ENCODE results near the gene KCNQ4. TPM values are rescaled to one million over a fixed set of nuclear protein-coding genes. Genes with fewer than 3 reads are reported as not detected.

KCNQ4 gene
- total and polyA plus RNA-seq, 2 donors (not counting 1 experiment from before 2014, with no cell fraction given): 0.16 to 0.20 TPM

GRCh38 chr1:40750451-40750908 is 33.1 kb upstream of the KCNQ4 start:
- Histone ChIP-seq H3K36me3 (replicated peaks in 1 of 2; ENCODE audit: control extremely low read depth in 1 of 2, control insufficient read depth in 1 of 2, extremely low read depth in 1 of 2, insufficient read depth in 2 of 2, low read length in 1 of 2) (peaks cover 12 to 83% of the 10 kb centered on the region in 2 experiments), H3K9me3 (ENCODE audit: control extremely low read depth in 1 of 3, control insufficient read depth in 2 of 3, insufficient read depth in 1 of 3, low read length in 2 of 3) (no peaks in the 10 kb centered on the region), H3K4me3 (ENCODE audit: control extremely low read depth in 1 of 5, extremely low read depth in 1 of 5, insufficient read depth in 1 of 5, low read depth in 2 of 5, low read length in 4 of 5) (no peak overlapping the region), H3K79me2 (ENCODE audit: control insufficient read depth, insufficient read depth, low read length) (peaks cover 21% of the 10 kb centered on the region), H3K27ac (ENCODE audit: low read length in 2 of 2) (no peak overlapping the region), H4K20me1 (ENCODE audit: control insufficient read depth, insufficient read depth, low read length, poor library complexity, severe bottlenecking) (peaks cover 36% of the 10 kb centered on the region), H3K27me3 (replicated peaks in 1 of 4; ENCODE audit: control extremely low read depth in 1 of 4, control insufficient read depth in 3 of 4, insufficient read depth in 4 of 4, low read length in 3 of 4) (no peaks in the 10 kb centered on the region), H3K4me1 (ENCODE audit: control insufficient read depth in 2 of 2, insufficient read depth in 2 of 2, low read length in 2 of 2) (no peaks in the 10 kb centered on the region), H3K9ac (ENCODE audit: low read length) (no peak overlapping the region), H2AFZ (ENCODE audit: insufficient read depth, low read depth, low read length, poor library complexity, severe bottlenecking) (no peak overlapping the region), H3K4me2 (replicated peaks; ENCODE audit: low read depth, low read length, poor library complexity, severe bottlenecking) (no peak overlapping the region)
- Mint-ChIP-seq H3K27me3 (no peaks in the 10 kb centered on the region), H3K27ac (no peak overlapping the region), H3K4me1 (peaks cover 11% of the 10 kb centered on the region), H3K4me3 (no peak overlapping the region), H3K9me3 (ENCODE audit: insufficient read depth) (no peaks in the 10 kb centered on the region)
- ChIA-PET CTCF (interaction anchor here (0.8 to 0.9 kb wide), 2 partner anchors 23 to 24 kb away, joined by 3 read pairs; no protein-coding TSS in a partner anchor), POLR2A (no interaction called here)
- no CpG with 5 or more reads among the region's 2 CpGs for WGBS (ENCODE audit: insufficient coverage)
- DNase-seq (no peak), ATAC-seq (ENCODE audit: low read depth) (no peak)
- intact Hi-C loops (cut with micrococcal nuclease): no loop called here
- TF ChIP-seq EZH2 (IDR thresholded peaks at IDR 0.05; ENCODE audit: borderline replicate concordance, insufficient read depth, low read depth, low read length, poor library complexity, severe bottlenecking): no peak
- TF ChIP-seq, protein P1, sequence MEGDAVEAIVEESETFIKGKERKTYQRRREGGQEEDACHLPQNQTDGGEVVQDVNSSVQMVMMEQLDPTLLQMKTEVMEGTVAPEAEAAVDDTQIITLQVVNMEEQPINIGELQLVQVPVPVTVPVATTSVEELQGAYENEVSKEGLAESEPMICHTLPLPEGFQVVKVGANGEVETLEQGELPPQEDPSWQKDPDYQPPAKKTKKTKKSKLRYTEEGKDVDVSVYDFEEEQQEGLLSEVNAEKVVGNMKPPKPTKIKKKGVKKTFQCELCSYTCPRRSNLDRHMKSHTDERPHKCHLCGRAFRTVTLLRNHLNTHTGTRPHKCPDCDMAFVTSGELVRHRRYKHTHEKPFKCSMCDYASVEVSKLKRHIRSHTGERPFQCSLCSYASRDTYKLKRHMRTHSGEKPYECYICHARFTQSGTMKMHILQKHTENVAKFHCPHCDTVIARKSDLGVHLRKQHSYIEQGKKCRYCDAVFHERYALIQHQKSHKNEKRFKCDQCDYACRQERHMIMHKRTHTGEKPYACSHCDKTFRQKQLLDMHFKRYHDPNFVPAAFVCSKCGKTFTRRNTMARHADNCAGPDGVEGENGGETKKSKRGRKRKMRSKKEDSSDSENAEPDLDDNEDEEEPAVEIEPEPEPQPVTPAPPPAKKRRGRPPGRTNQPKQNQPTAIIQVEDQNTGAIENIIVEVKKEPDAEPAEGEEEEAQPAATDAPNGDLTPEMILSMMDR (IDR thresholded peaks at IDR 0.05): no peak

DNA sequence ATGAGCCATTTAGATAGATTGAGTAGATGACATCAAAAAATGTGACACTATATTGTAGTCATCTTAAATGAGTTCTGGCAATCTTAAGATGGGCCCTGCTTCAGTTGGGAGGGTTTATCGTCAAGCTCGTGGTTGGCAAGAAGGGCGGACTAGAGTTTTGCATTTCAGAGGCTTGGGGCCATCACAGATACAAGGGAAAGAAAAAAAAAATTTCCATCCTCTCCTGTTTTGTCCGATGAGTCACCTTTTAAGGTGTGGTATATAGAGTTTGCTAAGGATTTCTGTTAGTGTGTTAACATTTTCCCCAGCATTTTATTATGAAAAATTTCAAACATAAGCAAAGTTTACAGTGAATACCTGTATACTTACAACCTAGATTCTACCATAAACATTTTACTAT is 31.8 kb upstream of the KCNQ4 start:
- Histone ChIP-seq H3K27me3 (replicated peaks in 1 of 4; ENCODE audit: control extremely low read depth in 1 of 4, control insufficient read depth in 3 of 4, insufficient read depth in 4 of 4, low read length in 3 of 4) (no peaks in the 10 kb centered on the region), H3K4me3 (ENCODE audit: control extremely low read depth in 1 of 5, extremely low read depth in 1 of 5, insufficient read depth in 1 of 5, low read depth in 2 of 5, low read length in 4 of 5) (no peak overlapping the region), H3K9me3 (ENCODE audit: control extremely low read depth in 1 of 3, control insufficient read depth in 2 of 3, insufficient read depth in 1 of 3, low read length in 2 of 3) (no peaks in the 10 kb centered on the region), H2AFZ (ENCODE audit: insufficient read depth, low read depth, low read length, poor library complexity, severe bottlenecking) (no peak overlapping the region), H3K9ac (ENCODE audit: low read length) (no peak overlapping the region), H3K4me2 (replicated peaks; ENCODE audit: low read depth, low read length, poor library complexity, severe bottlenecking) (no peak overlapping the region), H3K79me2 (ENCODE audit: control insufficient read depth, insufficient read depth, low read length) (peaks cover 15% of the 10 kb centered on the region), H3K4me1 (ENCODE audit: control insufficient read depth in 2 of 2, insufficient read depth in 2 of 2, low read length in 2 of 2) (no peaks in the 10 kb centered on the region), H3K36me3 (replicated peaks in 1 of 2; ENCODE audit: control extremely low read depth in 1 of 2, control insufficient read depth in 1 of 2, extremely low read depth in 1 of 2, insufficient read depth in 2 of 2, low read length in 1 of 2) (peaks cover 12 to 86% of the 10 kb centered on the region in 2 experiments), H3K27ac (ENCODE audit: low read length in 2 of 2) (no peak overlapping the region), H4K20me1 (ENCODE audit: control insufficient read depth, insufficient read depth, low read length, poor library complexity, severe bottlenecking) (peaks cover 26% of the 10 kb centered on the region)
- CTCF ChIA-PET: no interaction called here
- H3K27me3 Mint-ChIP-seq: no peaks in the 10 kb centered on the region
- H3K9me3 Mint-ChIP-seq (ENCODE audit: insufficient read depth): no peaks in the 10 kb centered on the region
- peaks cover 7% of the 10 kb centered on the region for H3K4me1 Mint-ChIP-seq
- WGBS (ENCODE audit: insufficient coverage): no CpG with 5 or more reads among the region's 4 CpGs
- POLR2A ChIA-PET: no interaction called here
- no peak for ATAC-seq (ENCODE audit: low read depth)
- no peak for DNase-seq
- H3K27ac Mint-ChIP-seq: no peak overlapping the region
- intact Hi-C loops (cut with micrococcal nuclease): no loop called here
- no peak overlapping the region for H3K4me3 Mint-ChIP-seq
- TF ChIP-seq, protein P1 (IDR thresholded peaks at IDR 0.05): no peak
- TF ChIP-seq EZH2 (IDR thresholded peaks at IDR 0.05; ENCODE audit: borderline replicate concordance, insufficient read depth, low read depth, low read length, poor library complexity, severe bottlenecking): no peak

All from B cell (primary cell).